Bronchus fibroblast of lung (primary cell): ENCODE measurements around the gene ARMCX1. TPM values are rescaled to one million over a fixed set of nuclear protein-coding genes. Genes with fewer than 3 reads are reported as not detected.

Experiments
- total RNA-seq: library from RNA; depleted of rRNA; stranded (reverse); fragments of >200 nt; gene quantifications from 2 replicates; pipeline ENCODE4 v1.2.3, GENCODE V29; 2015

ARMCX1 gene
- 27.5 and 34.6 TPM in 2 replicates for total RNA-seq

DNA sequence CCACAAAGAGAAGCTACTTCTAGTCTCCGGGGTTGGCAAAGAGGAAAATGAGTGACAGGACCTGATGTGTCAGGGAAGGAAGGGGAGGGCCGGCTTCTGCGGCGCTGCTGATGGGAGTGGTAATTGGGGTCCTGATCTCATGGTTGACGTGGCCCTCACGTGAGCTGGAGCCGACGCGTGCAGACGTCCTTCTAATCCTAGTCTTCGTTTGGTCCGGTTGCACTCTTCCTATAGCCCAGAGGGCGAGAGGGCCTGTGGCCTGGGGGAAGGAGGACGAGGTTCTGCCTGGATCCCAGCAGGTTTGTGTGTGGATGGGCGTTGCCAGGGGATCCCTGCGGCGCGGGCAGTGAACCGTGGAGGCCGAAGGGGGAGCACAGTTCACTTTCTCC is at the start of gene ARMCX1:
ARMCX1 (plus strand) TSS at position 186 of the 389 bp plus-strand sequence. CDS start 2,384 bp downstream, outside the sequence.

Other genes starting within 250 kb of the ARMCX1 start
- gene TIMM8A, start 201.8 kb upstream of the ARMCX1 start, total RNA-seq = 5.7 and 9.2 TPM in 2 replicates
- gene BTK, start 164.4 kb upstream of the ARMCX1 start, total RNA-seq = not detected in 2 replicates
- 3,269 and 3,654 TPM in 2 replicates for gene RPL36A, start 159.5 kb upstream of the ARMCX1 start, total RNA-seq
- gene GLA, start 142.6 kb upstream of the ARMCX1 start, total RNA-seq = 32.9 and 33.5 TPM in 2 replicates
- gene HNRNPH2, start 142.3 kb upstream of the ARMCX1 start, total RNA-seq = 42.4 and 43.1 TPM in 2 replicates
- 0.89 and 1.8 TPM in 2 replicates for gene ARMCX4, start 65.1 kb upstream of the ARMCX1 start, total RNA-seq
- gene ARMCX6, start 67.5 kb downstream of the ARMCX1 start, total RNA-seq = 20.1 and 30.3 TPM in 2 replicates
- gene ARMCX3, start 72.6 kb downstream of the ARMCX1 start, total RNA-seq = 22.4 and 26.9 TPM in 2 replicates
- gene ARMCX2, start 109.3 kb downstream of the ARMCX1 start, total RNA-seq = 63.5 and 69.1 TPM in 2 replicates